ENCODE data around the gene ME1. TPM values are rescaled to one million over a fixed set of nuclear protein-coding genes. Genes with fewer than 3 reads are reported as not detected.

ME1 gene
- total RNA-seq, 1 experiment from 2014 or later, result 40.5 TPM

DNA sequence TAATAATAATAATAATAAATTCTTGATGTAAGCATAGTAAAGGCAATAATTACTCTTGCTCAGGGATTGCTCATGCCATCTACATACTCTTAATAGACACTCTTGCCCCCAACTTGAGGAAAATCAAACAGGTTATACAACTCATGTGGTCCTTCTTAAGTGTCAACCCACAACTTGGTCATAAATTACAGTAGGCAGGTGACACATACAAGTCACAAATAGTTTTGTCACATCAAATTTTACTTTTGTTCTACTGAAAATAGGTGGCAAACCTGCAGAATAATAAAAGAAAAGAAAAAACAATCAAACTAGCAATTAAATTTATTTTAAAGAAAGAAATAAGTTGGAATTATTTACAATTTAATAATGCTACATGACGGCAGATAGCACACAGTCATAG, 1.6 kb downstream of the ME1 start (continued):
- TF ChIP-seq, protein P1, sequence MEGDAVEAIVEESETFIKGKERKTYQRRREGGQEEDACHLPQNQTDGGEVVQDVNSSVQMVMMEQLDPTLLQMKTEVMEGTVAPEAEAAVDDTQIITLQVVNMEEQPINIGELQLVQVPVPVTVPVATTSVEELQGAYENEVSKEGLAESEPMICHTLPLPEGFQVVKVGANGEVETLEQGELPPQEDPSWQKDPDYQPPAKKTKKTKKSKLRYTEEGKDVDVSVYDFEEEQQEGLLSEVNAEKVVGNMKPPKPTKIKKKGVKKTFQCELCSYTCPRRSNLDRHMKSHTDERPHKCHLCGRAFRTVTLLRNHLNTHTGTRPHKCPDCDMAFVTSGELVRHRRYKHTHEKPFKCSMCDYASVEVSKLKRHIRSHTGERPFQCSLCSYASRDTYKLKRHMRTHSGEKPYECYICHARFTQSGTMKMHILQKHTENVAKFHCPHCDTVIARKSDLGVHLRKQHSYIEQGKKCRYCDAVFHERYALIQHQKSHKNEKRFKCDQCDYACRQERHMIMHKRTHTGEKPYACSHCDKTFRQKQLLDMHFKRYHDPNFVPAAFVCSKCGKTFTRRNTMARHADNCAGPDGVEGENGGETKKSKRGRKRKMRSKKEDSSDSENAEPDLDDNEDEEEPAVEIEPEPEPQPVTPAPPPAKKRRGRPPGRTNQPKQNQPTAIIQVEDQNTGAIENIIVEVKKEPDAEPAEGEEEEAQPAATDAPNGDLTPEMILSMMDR (IDR thresholded peaks at IDR 0.05 in 2 of 3, conservative IDR thresholded peaks at IDR 0.05 in 1 of 3; ENCODE audit: borderline replicate concordance in 1 of 3, insufficient read depth in 1 of 3, low read depth in 2 of 3, low read length in 2 of 3), result no peak
- TF ChIP-seq TCF7L2 (IDR thresholded peaks at IDR 0.05; ENCODE audit: borderline replicate concordance, extremely low read depth, insufficient read depth, insufficient read length), result no peak
- no peak for TF ChIP-seq POLR2A (IDR thresholded peaks at IDR 0.05; ENCODE audit: borderline replicate concordance, extremely low read depth, insufficient read depth, insufficient read length)
- no peak for TF ChIP-seq JUND (IDR thresholded peaks at IDR 0.05)
- no peak for TF ChIP-seq ZNF274 (IDR thresholded peaks at IDR 0.05; ENCODE audit: low read depth, low read length)

DNA sequence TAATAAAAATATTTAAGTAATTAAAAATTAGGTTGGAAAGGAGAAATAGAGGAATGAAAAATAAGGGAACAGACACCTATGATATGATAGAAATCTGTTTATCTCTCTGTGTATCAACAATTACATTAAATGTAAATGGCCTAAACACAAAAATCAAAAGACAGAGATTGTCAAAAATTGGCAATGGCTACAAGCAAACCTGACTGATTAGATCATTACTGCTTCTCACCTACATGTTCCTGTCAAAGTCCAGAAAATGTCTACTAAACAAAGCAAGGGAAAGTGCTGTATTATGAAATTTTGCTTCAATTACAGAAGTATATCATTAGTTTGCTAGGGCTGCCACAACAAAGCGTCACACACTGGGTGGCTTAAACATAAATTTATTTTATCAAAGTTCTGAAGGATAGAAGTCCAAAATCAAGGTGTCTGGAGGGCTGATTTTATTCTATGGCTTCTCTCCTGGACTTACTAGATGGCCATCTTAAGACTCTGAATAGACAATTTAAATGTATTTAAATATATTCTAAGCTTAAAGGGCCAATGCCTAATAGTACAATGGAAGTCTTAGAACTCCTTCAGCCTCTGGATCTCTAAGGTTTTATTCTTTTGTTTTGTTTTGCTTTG, 6.3 kb downstream of the ME1 start:
- RAD21 ChIA-PET (ENCODE audit: low non-redundant PET in 1 of 2, low total read pairs in 2 of 2, uncharacterized antibody in 2 of 2, unreplicated experiment in 2 of 2), result no interaction called here
- Histone ChIP-seq H3K9ac (ENCODE audit: low read length) (no peak overlapping the region), H3K9me2 (ENCODE audit: insufficient read depth) (no peaks in the 10 kb centered on the region), H3K79me2 (ENCODE audit: insufficient read depth, low read length) (peaks cover 89% of the 10 kb centered on the region), H3K27me3 (ENCODE audit: insufficient read depth, low read length) (no peaks in the 10 kb centered on the region), H3K36me3 (ENCODE audit: control insufficient read depth in 1 of 2, insufficient read depth in 2 of 2, low read length in 2 of 2) (peaks cover 0 to 21% of the 10 kb centered on the region in 2 experiments; a peak in 1 of 4 replicates), H2AFZ (ENCODE audit: low read depth, low read length, poor library complexity, severe bottlenecking) (no peak overlapping the region), H3K27ac (ENCODE audit: low read depth, low read length) (no peak overlapping the region), H3K9me3 (ENCODE audit: control insufficient read depth in 1 of 2, insufficient read depth in 1 of 2, low read depth in 1 of 2, low read length in 2 of 2) (peaks cover 0 to 5% of the 10 kb centered on the region in 2 experiments; a peak in 2 of 4 replicates), H4K20me1 (ENCODE audit: insufficient read depth) (peaks cover 3% of the 10 kb centered on the region; the same call in 1 of the 2 replicates), H3K4me1 (ENCODE audit: control insufficient read depth in 1 of 2, insufficient read depth in 2 of 2, low read length in 2 of 2) (peaks cover under 1 to 5% of the 10 kb centered on the region in 2 experiments; a peak in 3 of 4 replicates), H3K4me3 (replicated peaks in 1 of 2; ENCODE audit: low read depth in 1 of 2, low read length in 2 of 2) (no peak overlapping the region), H3K4me2 (ENCODE audit: low read length) (no peak overlapping the region)
- DNase-seq (ENCODE audit: low read depth, low spot score) (no peak), ATAC-seq (no peak)
- CTCF ChIA-PET, result no interaction called here
- TF ChIP-seq, protein P2, sequence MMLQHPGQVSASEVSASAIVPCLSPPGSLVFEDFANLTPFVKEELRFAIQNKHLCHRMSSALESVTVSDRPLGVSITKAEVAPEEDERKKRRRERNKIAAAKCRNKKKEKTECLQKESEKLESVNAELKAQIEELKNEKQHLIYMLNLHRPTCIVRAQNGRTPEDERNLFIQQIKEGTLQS (IDR thresholded peaks at IDR 0.05), result no peak
- TF ChIP-seq EZH2 (IDR thresholded peaks at IDR 0.05), result no peak
- intact Hi-C loops (cut with micrococcal nuclease), result loop anchor here (10.0 kb wide), 1 partner anchor 360 kb away; the partner anchor contains the start of genes DOP1A and UBE3D
- POLR2A ChIA-PET, result no interaction called here
- BruUV-seq (replicated peaks), result no TSS peak
